Esophagus squamous epithelium (tissue), 5 donors: ENCODE results near the gene PRKD1. TPM values are rescaled to one million over a fixed set of nuclear protein-coding genes. Genes with fewer than 3 reads are reported as not detected.

Source experiments
- DNase-seq: peaks from one replicate; lab custom pipeline; 2025; lab: John Stamatoyannopoulos, UW
- H3K27ac ChIP-seq, 4 donors: fragments of 200-600 bp; sonication (generic); one replicate each; pipeline ENCODE4 v1.5.1; 2016 to 2019; ENCODE audit warnings: mild to moderate bottlenecking in 1 of 4
- H3K27me3 ChIP-seq, 4 donors: fragments of 200-600 bp; sonication (generic); 1 replicate in 3 of 4; 2 replicates in 1 of 4; pipeline versions ENCODE4 v1.5.1 to v1.6.0; 2017 to 2021; ENCODE audit warnings: antibody characterized with exemption in 1 of 4
- H3K36me3 ChIP-seq, 3 donors: fragments of 200-600 bp; sonication (generic); one replicate each; pipeline ENCODE4 v1.5.1; 2016 to 2019
- H3K4me1 ChIP-seq, 3 donors: fragments of 200-600 bp; sonication (generic); one replicate each; pipeline ENCODE4 v1.5.1; 2017 to 2019
- H3K4me3 ChIP-seq, 4 donors: fragments of 200-600 bp; sonication (generic); 1 replicate in 3 of 4; 2 replicates in 1 of 4; pipeline ENCODE4 v1.5.1; 2016 to 2019; ENCODE audit warnings: mild to moderate bottlenecking in 2 of 4, moderate library complexity in 1 of 4
- H3K9me3 ChIP-seq, 3 donors: fragments of 200-600 bp; sonication (generic); one replicate each; pipeline ENCODE4 v1.5.1; 2016 to 2019
- POLR2A ChIP-seq, 4 donors: fragments of 450-650 bp; IDR thresholded peaks; one replicate each; pipeline ENCODE4 v1.6.1; 2017; ENCODE audit warnings: antibody characterized with exemption in 4 of 4, mild to moderate bottlenecking in 4 of 4, moderate library complexity in 3 of 4
- intact Hi-C: fragments of 100-400 bp; cut with DNase I; formaldehyde crosslinking; loops from one replicate; pipeline ENCODE4 v1.15.0; 2022
- small RNA-seq, 4 donors: library from RNA; depleted of rRNA; stranded (forward); fragments of <200 nt; gene quantifications; one replicate each; pipeline ENCODE3, GENCODE V24; 2016
- total RNA-seq, 4 donors: library from RNA; depleted of rRNA; stranded (reverse); fragments of >200 nt; gene quantifications; one replicate each; pipeline ENCODE4 v1.1.0, GENCODE V29; 2016
- TF ChIP-seq, protein P1 (sequence below), 6 experiments: fragments of 450-650 bp in 4 of 6; fragments of 200-600 bp in 2 of 6; sonication (generic) in 2 of 6; IDR thresholded peaks; one replicate each; pipeline ENCODE4 v1.5.1; 2016 to 2019; ENCODE audit warnings: antibody characterized with exemption in 6 of 6, mild to moderate bottlenecking in 4 of 6, moderate library complexity in 4 of 6
- donor health status: DM: yes; HTN: yes; CAD: no.

The PRKD1 gene
- total RNA-seq, 4 donors from 2014 or later = 0.30 to 10.7 (median 2.2) TPM

GRCh38 chr14:29527286-29527685, 400.4 kb downstream of the PRKD1 start:
- TF ChIP-seq, protein P1, sequence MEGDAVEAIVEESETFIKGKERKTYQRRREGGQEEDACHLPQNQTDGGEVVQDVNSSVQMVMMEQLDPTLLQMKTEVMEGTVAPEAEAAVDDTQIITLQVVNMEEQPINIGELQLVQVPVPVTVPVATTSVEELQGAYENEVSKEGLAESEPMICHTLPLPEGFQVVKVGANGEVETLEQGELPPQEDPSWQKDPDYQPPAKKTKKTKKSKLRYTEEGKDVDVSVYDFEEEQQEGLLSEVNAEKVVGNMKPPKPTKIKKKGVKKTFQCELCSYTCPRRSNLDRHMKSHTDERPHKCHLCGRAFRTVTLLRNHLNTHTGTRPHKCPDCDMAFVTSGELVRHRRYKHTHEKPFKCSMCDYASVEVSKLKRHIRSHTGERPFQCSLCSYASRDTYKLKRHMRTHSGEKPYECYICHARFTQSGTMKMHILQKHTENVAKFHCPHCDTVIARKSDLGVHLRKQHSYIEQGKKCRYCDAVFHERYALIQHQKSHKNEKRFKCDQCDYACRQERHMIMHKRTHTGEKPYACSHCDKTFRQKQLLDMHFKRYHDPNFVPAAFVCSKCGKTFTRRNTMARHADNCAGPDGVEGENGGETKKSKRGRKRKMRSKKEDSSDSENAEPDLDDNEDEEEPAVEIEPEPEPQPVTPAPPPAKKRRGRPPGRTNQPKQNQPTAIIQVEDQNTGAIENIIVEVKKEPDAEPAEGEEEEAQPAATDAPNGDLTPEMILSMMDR (IDR thresholded peaks at IDR 0.05) = no peak
- no peak for TF ChIP-seq POLR2A (IDR thresholded peaks at IDR 0.05)
- H3K27me3 ChIP-seq = no peaks in the 10 kb centered on the region
- no peak overlapping the region for H3K4me3 ChIP-seq
- H3K27ac ChIP-seq = no peak overlapping the region
- no peaks in the 10 kb centered on the region for H3K9me3 ChIP-seq
- intact Hi-C loops = no loop called here
- no peaks in the 10 kb centered on the region for H3K4me1 ChIP-seq
- DNase-seq = no peak
- H3K36me3 ChIP-seq = no peaks in the 10 kb centered on the region

Small RNA genes lying within 50 kb of the gene (small RNA-seq; reads per million reads assigned to genes)
- gene RNU6-1234P = 0 reads per million in 4 donors
